HG03159 (cell line): ENCODE measurements around the gene TENM4.

ENCODE experiments used
- ATAC-seq: cut with Tn5 transposase; IDR thresholded peaks from one replicate; pipeline ENCODE4 v1.9.1; 2021; ENCODE audit warnings: mild to moderate bottlenecking, moderate library complexity; ENCODE audit not compliant: unreplicated experiment

TENM4 gene

GRCh38 chr11:79068356-79068755 is 372.5 kb downstream of the TENM4 start:
- no peak for ATAC-seq

GRCh38 chr11:79067352-79067679 is 373.5 kb downstream of the TENM4 start:
- no peak for ATAC-seq

- ATAC-seq: no peak
These were observed 374.1 kb downstream of the TENM4 start for GRCh38 chr11:79066456-79067351.

GRCh38 chr11:79062814-79063762 is 377.7 kb downstream of the TENM4 start:
- ATAC-seq: no peak

GRCh38 chr11:79060081-79060953 is 380.5 kb downstream of the TENM4 start:
- ATAC-seq: no peak

GRCh38 chr11:79059141-79059540 is 381.7 kb downstream of the TENM4 start:
- ATAC-seq: no peak

GRCh38 chr11:79055856-79056631 is 384.8 kb downstream of the TENM4 start:
- no peak for ATAC-seq

GRCh38 chr11:79054636-79055035 is 386.2 kb downstream of the TENM4 start:
- ATAC-seq: no peak

GRCh38 chr11:79052544-79052943 is 388.3 kb downstream of the TENM4 start:
- ATAC-seq: no peak

GRCh38 chr11:79050786-79051185 is 390.0 kb downstream of the TENM4 start:
- ATAC-seq: no peak

GRCh38 chr11:79049741-79050179 is 391.1 kb downstream of the TENM4 start:
- no peak for ATAC-seq

- ATAC-seq: no peak
These were observed 392.9 kb downstream of the TENM4 start for GRCh38 chr11:79047980-79048379.

GRCh38 chr11:79047321-79047720 is 393.5 kb downstream of the TENM4 start:
- no peak for ATAC-seq

GRCh38 chr11:79046366-79046765 is 394.5 kb downstream of the TENM4 start:
- ATAC-seq: no peak

- ATAC-seq: no peak
These were observed 395.0 kb downstream of the TENM4 start for GRCh38 chr11:79045800-79046304.

- no peak for ATAC-seq
These were observed 395.6 kb downstream of the TENM4 start for GRCh38 chr11:79045018-79045799.

- no peak for ATAC-seq
These were observed 396.6 kb downstream of the TENM4 start for GRCh38 chr11:79044201-79044600.

GRCh38 chr11:79043726-79044125 is 397.1 kb downstream of the TENM4 start:
- no peak for ATAC-seq

- no peak for ATAC-seq
These were observed 398.0 kb downstream of the TENM4 start for GRCh38 chr11:79042824-79043223.
